22Rv1 (cell line): ENCODE measurements around the gene ABCA8.

Source experiments
- H3K27ac ChIP-seq: fragments of 450-650 bp; 2 replicates; pipeline ENCODE4 v1.5.1; 2017
- ZFX ChIP-seq: fragments of 450-650 bp; IDR thresholded peaks from 2 replicates; pipeline ENCODE4 v1.6.1; 2017; ENCODE audit warnings: antibody characterized with exemption, borderline replicate concordance
- TF ChIP-seq, protein P1 (sequence below): fragments of 450-650 bp; IDR thresholded peaks from 2 replicates; pipeline ENCODE4 v1.5.1; 2017; ENCODE audit warnings: mild to moderate bottlenecking

ABCA8 gene

DNA sequence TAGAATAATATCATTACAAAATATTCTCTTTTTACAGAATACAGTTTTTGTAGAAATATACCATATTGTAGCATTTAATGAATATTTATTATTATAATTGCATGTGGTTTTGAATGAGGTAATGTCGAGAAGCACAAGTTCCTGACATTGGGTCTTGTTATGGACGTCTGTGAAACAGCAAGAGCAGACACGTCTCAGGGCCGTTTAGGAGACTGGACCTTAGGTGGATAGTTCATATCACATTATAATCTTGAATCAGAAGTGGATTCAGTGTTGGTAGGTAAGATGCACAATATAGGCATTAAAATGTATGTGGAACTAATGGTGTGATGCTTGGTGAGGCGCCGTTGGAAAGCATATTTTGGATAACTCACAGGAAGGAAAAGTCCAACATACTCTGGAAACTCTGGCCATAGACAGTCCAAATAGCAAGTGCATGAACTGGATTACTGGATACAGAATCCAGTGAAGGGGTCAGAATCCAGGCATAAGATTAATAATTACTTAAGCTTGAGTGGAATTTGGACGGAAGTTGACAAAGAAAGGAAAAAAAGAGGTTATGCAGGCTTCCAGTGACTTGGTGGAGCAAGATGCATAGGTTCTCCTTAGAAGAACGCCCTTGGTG is 17.2 kb downstream of the ABCA8 start:
- no peak for TF ChIP-seq ZFX
- TF ChIP-seq, protein P1, sequence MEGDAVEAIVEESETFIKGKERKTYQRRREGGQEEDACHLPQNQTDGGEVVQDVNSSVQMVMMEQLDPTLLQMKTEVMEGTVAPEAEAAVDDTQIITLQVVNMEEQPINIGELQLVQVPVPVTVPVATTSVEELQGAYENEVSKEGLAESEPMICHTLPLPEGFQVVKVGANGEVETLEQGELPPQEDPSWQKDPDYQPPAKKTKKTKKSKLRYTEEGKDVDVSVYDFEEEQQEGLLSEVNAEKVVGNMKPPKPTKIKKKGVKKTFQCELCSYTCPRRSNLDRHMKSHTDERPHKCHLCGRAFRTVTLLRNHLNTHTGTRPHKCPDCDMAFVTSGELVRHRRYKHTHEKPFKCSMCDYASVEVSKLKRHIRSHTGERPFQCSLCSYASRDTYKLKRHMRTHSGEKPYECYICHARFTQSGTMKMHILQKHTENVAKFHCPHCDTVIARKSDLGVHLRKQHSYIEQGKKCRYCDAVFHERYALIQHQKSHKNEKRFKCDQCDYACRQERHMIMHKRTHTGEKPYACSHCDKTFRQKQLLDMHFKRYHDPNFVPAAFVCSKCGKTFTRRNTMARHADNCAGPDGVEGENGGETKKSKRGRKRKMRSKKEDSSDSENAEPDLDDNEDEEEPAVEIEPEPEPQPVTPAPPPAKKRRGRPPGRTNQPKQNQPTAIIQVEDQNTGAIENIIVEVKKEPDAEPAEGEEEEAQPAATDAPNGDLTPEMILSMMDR: no peak
- H3K27ac ChIP-seq: no peak overlapping the region

DNA sequence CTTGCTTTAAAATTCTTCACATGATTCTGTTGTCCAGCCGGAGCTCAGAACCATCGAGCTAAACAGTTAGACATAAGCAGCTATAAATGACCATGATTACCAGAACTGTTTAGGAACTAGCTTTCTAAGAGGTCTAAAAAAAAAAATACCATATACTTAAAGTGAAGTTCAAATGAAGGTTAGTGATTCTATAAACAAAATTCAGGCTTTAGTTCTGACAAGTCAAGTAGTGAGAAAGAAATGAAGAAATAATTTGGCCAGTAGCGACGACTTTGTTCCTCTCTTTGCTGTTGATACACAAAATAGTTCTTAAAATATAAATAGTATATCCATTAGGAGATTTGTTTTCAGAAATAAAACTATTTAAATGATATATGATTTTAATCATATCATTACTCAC is 27.7 kb downstream of the ABCA8 start:
- no peak overlapping the region for H3K27ac ChIP-seq
- no peak for TF ChIP-seq ZFX
- TF ChIP-seq, protein P1: no peak

DNA sequence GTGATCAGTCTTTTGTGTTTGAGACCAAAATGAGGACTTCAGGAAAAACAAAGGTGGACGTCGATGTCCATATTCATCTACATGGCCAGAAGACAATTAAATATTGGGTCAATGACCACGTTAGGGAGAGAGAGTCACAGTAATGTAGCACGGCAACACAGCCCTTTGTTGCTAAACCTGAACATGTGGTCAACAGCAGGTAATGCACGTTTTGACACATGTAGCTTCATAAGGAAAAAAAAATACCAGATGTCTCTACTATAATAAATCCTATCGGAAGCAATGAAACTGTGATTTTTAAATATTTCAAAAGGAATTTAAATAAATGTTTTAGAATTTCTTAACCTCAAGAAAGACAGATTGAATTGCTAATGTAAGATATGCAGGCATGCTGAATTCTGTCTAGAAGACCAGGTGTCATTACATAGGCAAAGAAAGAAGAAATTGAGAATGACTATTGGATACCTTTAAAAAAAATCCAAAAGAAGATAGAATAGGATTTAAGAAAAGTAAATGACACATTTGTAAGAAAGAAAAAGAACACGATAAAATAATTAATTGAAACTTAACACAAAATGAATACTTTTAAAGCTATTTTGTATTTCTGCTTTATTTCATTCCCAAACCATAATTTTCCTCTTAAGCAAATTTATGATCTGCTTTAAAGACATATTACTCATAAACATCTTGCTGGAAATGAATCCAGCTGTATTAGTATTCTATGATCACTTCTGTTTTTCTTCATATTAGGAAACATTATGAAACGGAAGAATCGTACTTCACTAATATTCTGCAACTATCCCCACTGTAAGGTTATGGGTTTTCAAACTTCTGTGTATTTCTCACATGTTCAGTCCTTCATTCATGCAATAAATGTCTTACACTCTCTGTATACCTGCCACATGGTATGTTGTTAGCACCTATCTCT is 30.1 kb downstream of the ABCA8 start:
- H3K27ac ChIP-seq: no peak overlapping the region
- TF ChIP-seq, protein P1: no peak
- TF ChIP-seq ZFX: no peak

GRCh38 chr17:68910789-68911431 is 44.3 kb downstream of the ABCA8 start:
- no peak for TF ChIP-seq ZFX
- TF ChIP-seq, protein P1: no peak
- H3K27ac ChIP-seq: no peak overlapping the region

GRCh38 chr17:68910251-68910705 is 44.9 kb downstream of the ABCA8 start:
- H3K27ac ChIP-seq: no peak overlapping the region
- TF ChIP-seq, protein P1: no peak
- no peak for TF ChIP-seq ZFX

DNA sequence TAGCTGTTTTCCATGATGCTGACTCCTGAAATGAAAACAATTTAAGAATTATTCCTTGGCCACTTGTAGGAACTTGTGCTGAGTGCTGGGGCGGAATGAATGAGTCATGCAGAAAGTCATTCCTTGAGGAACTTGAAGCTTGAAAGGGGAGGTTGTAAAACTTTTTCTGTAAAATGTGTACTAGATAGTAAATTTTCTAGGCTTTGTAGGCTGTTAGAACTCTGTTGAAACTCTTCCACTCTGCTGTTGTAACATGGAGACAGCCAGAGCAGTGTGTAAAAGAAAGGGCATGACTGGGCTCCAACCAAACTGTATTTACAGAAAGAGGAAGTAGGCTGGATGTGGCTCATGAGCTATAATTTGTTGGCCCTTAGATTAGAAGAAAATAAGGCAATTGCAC is 46.1 kb downstream of the ABCA8 start:
- no peak overlapping the region for H3K27ac ChIP-seq
- no peak for TF ChIP-seq ZFX
- TF ChIP-seq, protein P1: no peak
